SKM-1 treated with dmso at 0.1 percent for 144 hours (cell line): ENCODE results near the gene HTRA3.
"Not testable (repeated sequence)": the region's sequence is repeated elsewhere in the genome, so short reads cannot be mapped to it uniquely, and the experiment has no call there.

Source experiments
- DNase-seq: peaks from one replicate; lab custom pipeline; 2025; ENCODE audit not compliant: unreplicated experiment; lab: John Stamatoyannopoulos, UW

Gene HTRA3

GRCh38 chr4:8338351-8338961 is 68.9 kb downstream of the HTRA3 start:
- no peak for DNase-seq

DNA sequence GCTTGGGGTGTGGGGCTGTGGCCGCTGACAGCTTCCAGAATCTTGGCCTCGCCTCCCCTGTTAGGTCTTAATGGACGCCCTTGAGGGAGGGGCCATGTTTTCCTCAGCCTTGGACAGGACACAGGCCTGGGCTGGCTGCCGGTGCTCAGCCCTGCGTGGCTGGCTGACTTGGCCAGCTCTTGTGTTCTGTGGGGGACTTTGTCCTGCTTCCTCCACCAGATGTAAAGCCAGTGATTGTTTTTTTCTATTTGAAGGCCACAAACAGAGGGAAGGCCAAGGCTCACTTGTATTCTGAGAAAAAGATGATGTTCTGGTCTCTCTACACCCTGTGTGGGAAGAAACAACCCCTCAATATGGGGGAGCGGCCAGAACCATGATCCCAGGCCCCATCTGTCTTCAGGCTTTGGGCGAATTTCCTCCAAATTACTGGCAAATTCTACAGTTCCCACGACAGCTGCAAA is 71.3 kb downstream of the HTRA3 start:
- no peak for DNase-seq

DNA sequence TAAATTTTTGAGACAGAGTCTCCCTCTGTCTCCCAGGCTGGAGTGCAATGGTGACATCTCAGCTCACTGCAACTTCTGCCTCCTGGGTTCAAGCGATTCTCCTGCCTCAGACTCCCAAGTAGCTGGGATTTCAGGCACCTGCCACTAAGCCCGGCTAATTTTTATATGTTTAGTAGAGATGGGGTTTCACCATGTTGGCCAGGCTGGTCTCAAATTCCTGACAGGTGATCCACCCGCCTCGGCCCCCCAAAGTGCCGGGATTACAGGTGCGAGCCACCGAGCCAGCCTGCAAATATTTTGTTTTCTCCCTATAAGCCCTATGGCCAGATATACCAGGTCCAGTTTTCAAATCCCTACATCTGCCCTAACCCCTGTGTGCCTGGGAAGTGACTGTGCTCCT is 71.7 kb downstream of the HTRA3 start:
- DNase-seq, result not testable (repeated sequence)

DNA sequence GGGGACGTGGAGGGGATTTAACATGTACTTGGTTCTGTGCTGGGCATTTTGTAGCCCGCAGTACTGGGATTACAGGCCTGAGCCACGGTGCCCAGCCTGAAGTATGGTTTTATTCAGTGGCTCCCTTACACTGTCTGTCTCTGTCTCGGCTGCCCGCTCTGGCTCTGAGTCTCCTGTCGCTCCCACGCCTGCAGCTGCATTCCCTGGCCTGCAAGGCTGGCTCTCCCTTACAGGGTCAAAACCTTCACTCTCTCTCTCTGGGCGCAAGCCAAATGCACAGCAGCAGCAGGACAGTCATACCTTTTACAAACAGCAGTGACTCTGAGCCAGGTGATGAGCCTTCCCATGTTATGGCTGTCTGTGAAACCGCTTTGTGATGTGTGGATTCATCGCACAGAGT is 72.1 kb downstream of the HTRA3 start:
- DNase-seq, result no peak

GRCh38 chr4:8342651-8343261 is 73.2 kb downstream of the HTRA3 start:
- no peak for DNase-seq

DNA sequence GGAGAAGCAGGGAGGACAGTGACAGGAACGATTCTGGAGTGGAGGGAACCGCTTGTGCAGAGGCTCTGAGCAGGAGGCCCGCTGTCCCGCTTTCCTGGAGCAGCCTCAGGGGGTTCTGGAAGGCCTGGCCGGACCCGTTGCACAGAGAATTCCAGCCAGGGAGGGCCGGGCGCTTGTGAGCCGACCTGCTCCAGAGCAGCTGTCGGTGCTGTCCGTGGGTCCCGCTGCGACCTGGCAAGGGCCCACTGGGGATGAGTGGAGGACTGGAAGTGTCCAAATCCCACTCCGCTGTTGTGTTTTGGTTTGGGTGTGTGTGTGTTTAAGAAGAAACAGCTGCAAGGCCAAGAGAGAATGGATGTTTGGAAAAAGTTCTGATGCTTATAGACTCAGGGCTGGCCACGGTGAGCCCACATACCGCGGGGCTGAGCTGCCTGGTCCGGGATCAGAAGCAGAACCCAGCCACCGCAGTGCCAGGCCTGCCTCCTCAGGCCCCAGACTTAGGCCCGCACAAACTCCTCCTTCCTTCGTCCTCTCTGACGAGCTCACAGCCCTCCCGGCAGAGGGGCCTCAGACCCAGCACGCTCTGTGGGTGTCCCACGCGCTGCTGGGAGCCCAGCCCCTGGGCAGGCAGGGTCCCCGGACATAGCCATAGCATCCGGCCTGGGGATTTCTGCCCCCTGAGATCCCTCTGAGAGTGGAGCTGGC is 73.9 kb downstream of the HTRA3 start:
- DNase-seq, result no peak

GRCh38 chr4:8343967-8344331 is 74.4 kb downstream of the HTRA3 start:
- no peak for DNase-seq

DNA sequence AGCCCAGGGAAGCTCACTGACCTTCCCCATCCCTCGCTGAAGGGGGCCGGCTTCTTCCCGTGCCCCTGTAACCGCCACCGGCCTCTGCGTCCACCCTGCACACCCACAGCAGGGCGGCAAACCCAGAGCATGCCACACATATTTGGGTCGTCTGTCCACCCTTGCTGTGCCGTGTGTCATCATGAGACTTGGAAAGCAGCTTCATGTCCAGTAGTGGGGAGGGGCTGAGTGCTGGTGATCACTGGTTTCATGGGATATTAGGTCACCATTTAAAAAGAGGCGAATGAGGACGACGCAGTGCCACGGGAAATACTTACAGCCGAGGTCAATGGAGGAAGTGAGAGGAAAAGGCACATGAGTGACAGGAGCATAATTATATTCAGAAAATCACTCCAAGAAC is 74.8 kb downstream of the HTRA3 start:
- DNase-seq, result no peak

GRCh38 chr4:8345053-8345945 is 75.7 kb downstream of the HTRA3 start:
- DNase-seq, result no peak

DNA sequence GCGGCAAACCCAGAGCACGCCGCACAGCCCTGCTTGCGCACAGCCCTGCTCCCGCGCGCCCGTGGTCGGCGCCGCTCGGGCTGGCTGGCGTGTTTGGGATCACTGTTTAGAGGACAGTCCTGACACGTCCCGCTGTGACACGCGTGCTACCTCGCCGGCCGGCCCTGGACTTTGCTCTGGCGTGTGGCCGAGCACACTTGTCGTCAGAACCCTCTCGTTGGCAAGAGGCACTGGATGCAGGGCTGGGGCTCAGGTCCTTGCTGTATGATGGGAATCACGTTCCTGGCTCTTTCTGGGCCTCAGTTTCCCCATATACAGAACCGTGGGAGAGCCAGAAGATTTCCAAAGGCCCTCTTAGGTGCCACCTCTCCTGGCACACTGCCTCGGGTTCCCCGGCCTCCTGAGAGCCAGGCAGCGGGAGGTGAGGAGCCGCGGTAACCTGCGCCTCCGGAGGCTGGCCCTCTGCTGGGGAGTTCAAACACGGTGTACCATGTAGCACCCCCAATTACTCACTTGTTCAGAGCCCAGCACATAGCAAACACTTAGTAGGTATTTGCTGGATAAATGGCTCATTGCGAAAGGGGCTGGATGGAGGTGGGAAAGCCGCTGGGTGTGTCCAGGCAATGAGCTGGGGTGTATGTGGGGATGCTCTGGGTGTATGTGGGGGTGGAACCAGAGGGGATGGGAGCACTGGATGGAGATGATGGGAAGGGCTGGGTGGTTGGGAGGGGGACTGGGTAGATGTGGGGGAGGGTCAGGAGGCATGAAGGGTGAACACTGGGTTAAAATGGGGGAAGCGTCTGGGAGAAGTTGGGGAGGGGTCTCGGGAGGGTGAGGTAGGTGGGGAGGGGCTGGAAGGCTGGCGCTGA is 76.6 kb downstream of the HTRA3 start:
- no peak for DNase-seq

DNA sequence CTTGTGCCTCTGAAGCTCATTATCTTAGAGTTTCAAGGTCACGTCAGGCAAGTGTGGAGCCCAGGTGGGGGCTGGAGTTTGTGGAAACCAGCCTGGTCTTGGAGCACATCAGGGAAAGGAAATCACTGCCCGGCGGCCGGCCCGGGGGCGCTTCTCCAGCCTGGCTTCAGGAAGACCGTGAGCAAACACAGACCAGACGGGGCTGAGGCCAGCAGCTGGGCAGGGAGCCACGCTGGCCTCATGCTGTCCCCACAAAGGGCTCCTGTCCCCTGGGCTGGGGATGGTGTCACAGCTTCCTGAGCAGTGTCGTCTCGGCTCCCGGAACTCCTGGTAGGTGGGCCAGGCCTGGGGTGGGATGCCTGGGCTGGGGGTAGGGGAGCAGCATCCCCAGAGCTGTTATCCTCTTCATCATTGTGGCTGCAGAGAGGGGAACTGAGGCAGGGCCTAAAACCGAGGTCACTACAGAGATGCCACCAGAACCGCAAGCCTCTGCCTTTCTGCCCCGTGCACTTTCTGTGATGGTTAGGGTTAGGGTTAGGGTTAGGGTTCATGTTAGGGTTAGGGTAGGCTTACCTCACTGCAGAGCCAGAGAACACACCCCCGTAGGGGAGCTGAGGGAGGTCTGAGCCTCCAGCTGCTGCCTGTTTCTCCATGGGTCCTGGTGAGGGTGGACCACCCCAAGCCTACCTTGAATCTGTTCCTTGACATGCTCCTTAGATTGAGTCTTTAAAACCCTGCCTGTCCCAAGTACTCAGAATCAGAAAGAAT is 77.5 kb downstream of the HTRA3 start:
- no peak for DNase-seq

GRCh38 chr4:8347660-8348059 is 78.1 kb downstream of the HTRA3 start:
- no peak for DNase-seq

DNA sequence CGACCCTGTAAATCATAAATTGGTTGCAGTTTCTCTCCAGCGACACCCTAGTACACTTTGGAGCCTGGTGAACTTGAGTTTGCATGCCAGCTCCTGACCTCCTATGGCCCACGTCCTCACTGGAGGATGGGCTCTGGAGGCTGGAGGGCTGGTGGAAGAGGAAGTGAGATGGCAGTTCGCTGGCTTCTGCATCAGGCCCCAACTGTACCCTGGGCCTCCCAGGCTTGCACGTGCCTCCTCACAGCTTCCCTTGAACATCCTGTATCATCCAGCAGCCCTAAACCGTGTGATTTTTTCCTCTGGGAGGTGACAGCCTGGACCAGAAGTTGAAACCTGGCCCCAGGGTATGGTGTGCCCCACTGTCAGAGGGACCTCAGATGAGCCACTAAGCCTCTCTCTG is 78.5 kb downstream of the HTRA3 start:
- DNase-seq, result peak; percentile 79

DNA sequence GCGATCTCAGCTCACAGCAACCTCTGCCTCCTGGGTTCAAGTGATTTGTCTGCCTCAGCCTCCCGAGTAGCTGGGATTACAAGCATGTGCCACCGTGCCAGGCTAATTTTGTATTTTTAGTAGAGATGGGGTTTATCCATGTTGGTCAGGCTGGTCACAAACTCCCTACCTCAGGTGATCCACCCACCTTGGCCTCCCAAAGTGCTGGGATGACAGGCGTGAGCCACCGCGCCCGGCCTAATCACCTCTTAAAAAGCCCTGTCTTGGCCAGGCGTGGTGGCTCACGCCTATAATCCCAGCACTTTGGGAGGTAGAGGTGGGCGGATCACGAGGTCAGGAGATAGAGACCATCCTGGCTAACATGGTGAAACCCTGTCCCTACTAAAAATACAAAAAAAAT is 79.7 kb downstream of the HTRA3 start:
- not testable (repeated sequence) for DNase-seq

DNA sequence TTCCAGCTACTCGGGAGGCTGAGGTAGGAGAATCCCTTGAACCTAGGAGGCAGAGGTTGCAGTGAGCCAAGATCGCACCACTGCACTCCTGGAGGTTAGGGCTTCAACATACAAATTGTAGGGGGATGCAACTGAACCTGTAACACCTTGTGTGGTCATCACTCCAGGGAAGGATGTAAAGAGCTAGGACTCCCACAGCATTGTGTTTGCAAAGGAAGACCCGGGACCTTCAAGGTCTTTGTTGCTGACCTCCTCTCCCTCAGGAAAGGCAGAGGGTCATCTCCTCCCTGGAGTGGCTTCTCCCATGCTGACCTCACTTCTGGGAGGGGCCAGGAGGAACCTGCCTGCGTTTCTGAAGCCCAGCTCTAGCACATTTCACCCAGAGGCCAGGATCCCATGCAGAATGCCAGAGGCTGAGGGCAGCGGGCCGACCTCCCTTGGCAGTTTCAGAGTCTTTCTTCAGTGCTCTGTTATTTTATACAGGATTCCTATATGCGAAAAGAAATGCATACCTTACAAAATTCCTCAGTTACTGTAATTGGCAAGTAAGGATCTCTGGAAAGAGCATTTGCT is 80.2 kb downstream of the HTRA3 start:
- DNase-seq, result no peak

DNA sequence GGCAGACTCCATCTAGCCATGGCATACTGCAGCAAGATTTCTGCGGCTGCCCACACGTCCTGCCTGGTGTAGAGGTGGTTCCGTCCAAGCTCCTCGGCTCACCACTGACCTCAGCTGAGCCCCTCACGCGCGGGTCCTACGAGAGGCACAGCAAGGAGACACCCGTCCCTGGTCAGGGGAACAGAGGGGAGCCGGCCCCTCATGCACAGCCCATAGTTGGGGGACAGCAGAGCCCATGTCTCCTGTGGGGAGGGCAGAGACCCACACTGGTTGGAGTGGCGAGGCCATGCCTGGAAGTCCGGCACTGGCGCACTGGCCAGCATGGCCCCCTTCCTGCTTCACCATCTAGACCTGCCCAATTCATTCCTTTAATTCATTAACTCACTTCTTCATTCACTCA is 80.8 kb downstream of the HTRA3 start:
- DNase-seq, result no peak

- DNase-seq, result no peak
Measured at GRCh38 chr4:8350841-8351461, 81.4 kb downstream of the HTRA3 start.

DNA sequence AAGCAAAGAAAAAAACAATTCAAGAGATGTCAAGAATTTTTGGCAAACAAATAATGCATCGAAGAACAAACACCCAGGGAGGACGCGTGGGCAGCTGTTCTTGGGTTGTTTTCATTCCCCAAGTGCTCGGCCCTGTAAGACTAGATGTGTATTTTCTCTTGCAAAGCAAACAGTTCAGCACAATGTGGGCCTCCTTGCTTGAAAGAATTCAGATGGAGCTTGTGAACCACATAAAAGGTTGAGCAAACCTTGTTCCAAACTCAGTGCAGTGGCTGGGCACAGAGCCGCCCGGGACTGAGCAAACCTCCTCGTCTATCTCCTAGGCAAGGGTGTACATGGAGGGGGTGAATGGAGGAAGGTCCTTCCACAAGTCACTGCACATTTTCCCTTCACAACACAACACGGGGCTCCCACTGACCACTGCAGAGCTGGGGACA is 82.4 kb downstream of the HTRA3 start:
- no peak for DNase-seq
